Measurements from ENCODE around the gene FAM98B. TPM values are rescaled to one million over a fixed set of nuclear protein-coding genes. Genes with fewer than 3 reads are reported as not detected.

The FAM98B gene
- total and polyA plus RNA-seq, 3 donors from 2014 or later, result 15.6 to 18.4 (median 16.1) TPM

- Histone ChIP-seq H3K36me3 (ENCODE audit: low read depth, missing control alignments) (no peaks in the 10 kb centered on the region), H3K4me3 (no peak overlapping the region), H3K4me1 (no peaks in the 10 kb centered on the region), H3K27ac (no peak overlapping the region), H3K9me3 (no peaks in the 10 kb centered on the region), H3K27me3 (no peaks in the 10 kb centered on the region)
- intact Hi-C loops (cut with DNase I; ENCODE audit: low total_unique reads), result no loop called here
- DNase-seq, result no peak
- TF ChIP-seq CTCF (IDR thresholded peaks at IDR 0.05), result no peak
- TF ChIP-seq POLR2A (IDR thresholded peaks at IDR 0.05), result no peak
- 87 to 95% methylated on average over 5 of the region's 5 CpGs for WGBS, 2 donors
Measured at GRCh38 chr15:38524156-38524555, 70.2 kb downstream of the FAM98B start.

DNA sequence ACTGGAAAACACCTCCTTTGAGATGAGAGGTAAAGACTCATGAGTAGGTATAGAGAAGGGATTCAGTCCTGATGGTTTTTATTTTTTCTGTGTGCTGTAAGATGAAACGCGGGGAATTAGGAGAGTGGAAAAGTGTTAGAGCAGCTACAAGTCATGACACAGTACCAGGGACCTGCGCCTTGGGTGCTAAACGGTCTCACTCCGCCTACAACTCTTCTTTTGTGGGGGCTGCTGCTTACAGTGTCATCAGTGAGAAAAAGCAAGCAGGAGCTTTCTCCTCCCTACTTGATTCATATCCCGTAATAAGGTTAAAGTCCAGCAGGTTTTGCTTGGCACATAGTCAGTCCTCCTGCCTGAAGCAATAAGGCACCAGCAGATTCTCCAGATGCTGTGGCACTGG, 71.6 kb downstream of the FAM98B start:
- Histone ChIP-seq H3K4me3 (no peak overlapping the region), H3K27me3 (no peaks in the 10 kb centered on the region), H3K9me3 (no peaks in the 10 kb centered on the region), H3K36me3 (ENCODE audit: low read depth, missing control alignments) (no peaks in the 10 kb centered on the region), H3K4me1 (no peaks in the 10 kb centered on the region), H3K27ac (no peak overlapping the region)
- TF ChIP-seq POLR2A (IDR thresholded peaks at IDR 0.05) (no peak), CTCF (IDR thresholded peaks at IDR 0.05) (no peak)
- no peak for DNase-seq
- 85 to 87% methylated on average over 6 of the region's 6 CpGs for WGBS, 2 donors
- intact Hi-C loops (cut with DNase I; ENCODE audit: low total_unique reads), result no loop called here

DNA sequence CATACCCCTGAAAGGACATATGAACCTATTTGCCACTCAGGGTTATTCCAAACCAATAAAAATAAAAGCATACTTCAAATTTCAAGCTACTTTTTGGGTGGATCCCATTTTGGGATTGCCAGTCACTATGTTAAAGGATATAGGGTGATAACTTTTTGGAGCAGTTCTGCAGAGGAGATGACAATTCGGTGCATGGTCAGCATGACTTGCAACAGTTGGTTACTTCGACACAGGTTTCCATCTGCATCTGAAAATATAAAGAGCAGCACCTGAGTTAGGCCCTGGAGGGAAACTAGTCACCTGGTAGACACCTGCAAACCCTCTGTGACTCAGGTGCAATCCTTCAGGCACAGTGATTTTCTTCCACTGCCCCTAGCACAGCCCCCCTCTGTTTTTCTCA, 72.2 kb downstream of the FAM98B start:
- Histone ChIP-seq H3K27ac (no peak overlapping the region), H3K9me3 (no peaks in the 10 kb centered on the region), H3K4me3 (no peak overlapping the region), H3K36me3 (ENCODE audit: low read depth, missing control alignments) (no peaks in the 10 kb centered on the region), H3K27me3 (no peaks in the 10 kb centered on the region), H3K4me1 (no peaks in the 10 kb centered on the region)
- WGBS, 2 donors, result 68 to 100% methylated on average over 2 of the region's 2 CpGs
- no peak for TF ChIP-seq CTCF (IDR thresholded peaks at IDR 0.05)
- no peak for TF ChIP-seq POLR2A (IDR thresholded peaks at IDR 0.05)
- DNase-seq, result no peak
- intact Hi-C loops (cut with DNase I; ENCODE audit: low total_unique reads), result no loop called here

- no peaks in the 10 kb centered on the region for H3K36me3 ChIP-seq (ENCODE audit: low read depth, missing control alignments)
- intact Hi-C loops (cut with DNase I; ENCODE audit: low total_unique reads), result no loop called here
- H3K4me3 ChIP-seq, result no peak overlapping the region
- no peaks in the 10 kb centered on the region for H3K27me3 ChIP-seq
- H3K4me1 ChIP-seq, result no peaks in the 10 kb centered on the region
- no peak for DNase-seq
- 91 to 96% methylated on average over 1 of the region's 1 CpG for WGBS, 2 donors
- no peak for TF ChIP-seq CTCF (IDR thresholded peaks at IDR 0.05)
- TF ChIP-seq POLR2A (IDR thresholded peaks at IDR 0.05), result no peak
- no peaks in the 10 kb centered on the region for H3K9me3 ChIP-seq
- H3K27ac ChIP-seq, result no peak overlapping the region
Measured at GRCh38 chr15:38528294-38528693, 74.4 kb downstream of the FAM98B start.

GRCh38 chr15:38530113-38530512, 76.2 kb downstream of the FAM98B start:
- TF ChIP-seq POLR2A (IDR thresholded peaks at IDR 0.05) (no peak), CTCF (IDR thresholded peaks at IDR 0.05) (no peak)
- no peaks in the 10 kb centered on the region for H3K4me1 ChIP-seq
- 75 to 81% methylated on average over 1 of the region's 1 CpG for WGBS, 2 donors
- H3K27ac ChIP-seq, result no peak overlapping the region
- no peak for DNase-seq
- H3K4me3 ChIP-seq, result no peak overlapping the region
- intact Hi-C loops (cut with DNase I; ENCODE audit: low total_unique reads), result no loop called here
- no peaks in the 10 kb centered on the region for H3K27me3 ChIP-seq
- H3K36me3 ChIP-seq (ENCODE audit: low read depth, missing control alignments), result no peaks in the 10 kb centered on the region
- no peaks in the 10 kb centered on the region for H3K9me3 ChIP-seq

Measured in testis (tissue), 3 donors.